Suprapubic skin (tissue), 4 donors: Measurements from ENCODE around the gene DNAJC15.

Source experiments
- CTCF ChIP-seq, 2 donors: fragments of 200-600 bp in 1 of 2; fragments of 450-650 bp in 1 of 2; sonication (generic) in 1 of 2; IDR thresholded peaks; one replicate each; pipeline ENCODE4 v1.5.1; 2016 to 2019; ENCODE audit warnings: antibody characterized with exemption in 2 of 2, mild to moderate bottlenecking in 1 of 2, moderate library complexity in 1 of 2
- EP300 ChIP-seq: sonication (generic); formaldehyde crosslinking; IDR thresholded peaks from one replicate; pipeline ENCODE4 v1.6.1; 2017; ENCODE audit warnings: antibody characterized with exemption
- POLR2A ChIP-seq, 2 donors: fragments of 450-650 bp; IDR thresholded peaks; one replicate each; pipeline ENCODE4 v1.6.1; 2017; ENCODE audit warnings: antibody characterized with exemption in 2 of 2, mild to moderate bottlenecking in 2 of 2, moderate library complexity in 2 of 2
- POLR2AphosphoS5 ChIP-seq, 3 donors: sonication (generic); formaldehyde crosslinking; IDR thresholded peaks; one replicate each; pipeline ENCODE4 v1.6.1; 2017; ENCODE audit warnings: antibody characterized with exemption in 3 of 3

- TF ChIP-seq CTCF (IDR thresholded peaks at IDR 0.05) (no peak), POLR2A (IDR thresholded peaks at IDR 0.05) (no peak), POLR2AphosphoS5 (IDR thresholded peaks at IDR 0.05) (no peak), EP300 (no peak)
These were observed 32.8 kb upstream of the DNAJC15 start for GRCh38 chr13:42990291-42991232.
